GM23248 (cell line): ENCODE measurements around the gene UBE2A.

Experiments
- EZH2 ChIP-seq: fragments of 200-600 bp; sonication (generic); IDR thresholded peaks from 2 replicates; pipeline ENCODE4 v1.6.1; 2018; ENCODE audit warnings: antibody characterized with exemption, mild to moderate bottlenecking; ENCODE audit not compliant: insufficient read depth, poor library complexity, severe bottlenecking
- EZH2phosphoT487 ChIP-seq: fragments of 200-600 bp; sonication (generic); IDR thresholded peaks from 2 replicates; pipeline ENCODE4 v1.6.1; 2018; ENCODE audit warnings: antibody characterized with exemption, moderate library complexity, mild to moderate bottlenecking, low read depth; ENCODE audit not compliant: insufficient read depth

GRCh38 chrX:119537487-119537886 lies 36.9 kb upstream of the UBE2A start:
- TF ChIP-seq EZH2phosphoT487, result no peak
- no peak for TF ChIP-seq EZH2
